ENCODE data around the gene THSD4. TPM values are rescaled to one million over a fixed set of nuclear protein-coding genes. Genes with fewer than 3 reads are reported as not detected.

The THSD4 gene
- total and polyA plus RNA-seq, 8 donors: 15.7 to 43.3 (median 19.1) TPM

GRCh38 chr15:71118881-71119632, 3.8 kb downstream of the THSD4 start:
- H3K9me3 ChIP-seq: no peaks in the 10 kb centered on the region
- H3K36me3 ChIP-seq: no peaks in the 10 kb centered on the region
- ATAC-seq (no peak), DNase-seq (no peak)
- TF ChIP-seq CTCF (IDR thresholded peaks at IDR 0.05): no peak
- intact Hi-C loops (cut with DNase I): loop anchor here in 1 of 2 donors (5.0 kb wide), 1 partner anchor 318 kb away; no protein-coding TSS in a partner anchor
- peaks cover 0 to 46% of the 10 kb centered on the region in 2 donors for H3K27me3 ChIP-seq
- H3K4me1 ChIP-seq: peaks cover 0 to 19% of the 10 kb centered on the region in 2 donors
- H3K27ac ChIP-seq: no peak overlapping the region
- H3K4me3 ChIP-seq: no peak overlapping the region

- no peak for TF ChIP-seq CTCF (IDR thresholded peaks at IDR 0.05)
- ATAC-seq (no peak), DNase-seq (no peak)
- Histone ChIP-seq H3K4me1 (peaks cover 0 to 15% of the 10 kb centered on the region in 2 donors), H3K27ac (no peak overlapping the region), H3K36me3 (no peaks in the 10 kb centered on the region), H3K4me3 (no peak overlapping the region), H3K27me3 (peaks cover 0 to 33% of the 10 kb centered on the region in 2 donors), H3K9me3 (no peaks in the 10 kb centered on the region)
- intact Hi-C loops (cut with DNase I): no loop called here
Measured at GRCh38 chr15:71120428-71120944, 5.2 kb downstream of the THSD4 start.

GRCh38 chr15:71121442-71121841, 6.2 kb downstream of the THSD4 start:
- no peak for TF ChIP-seq CTCF (IDR thresholded peaks at IDR 0.05)
- H3K9me3 ChIP-seq: no peaks in the 10 kb centered on the region
- intact Hi-C loops (cut with DNase I): no loop called here
- H3K27me3 ChIP-seq: peaks cover 0 to 24% of the 10 kb centered on the region in 2 donors
- H3K36me3 ChIP-seq: no peaks in the 10 kb centered on the region
- DNase-seq (no peak), ATAC-seq (no peak)
- H3K4me1 ChIP-seq: peaks cover 0 to 7% of the 10 kb centered on the region in 2 donors
- no peak overlapping the region for H3K27ac ChIP-seq
- H3K4me3 ChIP-seq: no peak overlapping the region

DNA sequence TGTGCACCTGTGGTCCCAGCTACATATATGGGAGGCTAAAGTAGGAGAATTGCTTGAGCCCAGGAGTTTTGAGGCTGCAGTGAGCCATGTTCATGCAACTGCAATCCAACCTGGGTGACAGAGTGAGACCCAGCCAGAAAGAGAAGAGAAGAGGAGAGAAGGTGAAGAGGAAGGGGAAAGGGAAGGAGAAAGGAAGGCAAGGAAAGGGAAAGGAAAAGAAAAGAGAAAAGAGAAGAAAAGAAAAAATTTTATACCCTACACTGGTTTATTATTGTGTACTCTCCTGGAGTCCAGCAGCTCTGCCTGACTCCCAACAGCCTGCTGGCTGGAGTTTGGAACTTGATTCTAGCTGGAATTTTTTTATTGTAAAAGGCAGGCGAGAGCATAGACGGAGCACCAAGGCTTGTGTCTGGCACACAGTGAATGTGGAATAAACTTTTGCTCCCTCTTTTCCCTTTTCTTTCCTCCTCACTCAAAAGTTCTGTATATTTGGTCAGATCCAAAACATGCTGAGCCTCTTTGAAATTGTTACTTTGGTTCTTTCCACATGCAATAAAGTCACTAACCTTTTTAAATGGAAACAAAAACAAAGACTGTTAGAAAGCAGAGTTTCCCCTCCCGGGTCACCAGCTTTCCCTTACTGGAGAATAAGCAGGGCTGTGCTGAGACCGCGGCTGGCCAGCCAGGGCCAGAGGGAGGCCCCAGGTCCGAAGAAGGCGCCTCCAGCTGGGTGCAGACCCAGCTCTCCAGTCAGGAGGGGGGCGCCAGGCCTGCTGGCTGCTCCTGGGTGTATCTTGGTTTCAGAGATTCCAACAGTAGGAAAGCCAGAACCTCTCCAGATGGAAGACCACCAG, 9.9 kb downstream of the THSD4 start:
- no peak overlapping the region for H3K4me3 ChIP-seq
- H3K27ac ChIP-seq: no peak overlapping the region
- intact Hi-C loops (cut with DNase I): no loop called here
- no peak for TF ChIP-seq CTCF (IDR thresholded peaks at IDR 0.05)
- no peaks in the 10 kb centered on the region for H3K9me3 ChIP-seq
- peak in 1 of 4 donors; percentile 19 for DNase-seq
- no peaks in the 10 kb centered on the region for H3K36me3 ChIP-seq
- no peaks in the 10 kb centered on the region for H3K27me3 ChIP-seq
- ATAC-seq: no peak
- H3K4me1 ChIP-seq: no peaks in the 10 kb centered on the region
